HT1080 (cell line): ENCODE results near the gene GP2. TPM values are rescaled to one million over a fixed set of nuclear protein-coding genes. Genes with fewer than 3 reads are reported as not detected.

Source experiments
- DNase-seq: peaks from one replicate; pipeline ENCODE4 v3.0.0-alpha.2; 2015; ENCODE audit warnings: low read depth
- polyA plus RNA-seq, 2 experiments: library from polyadenylated mRNA; depleted of rRNA; stranded (reverse); fragments of >200 nt; gene quantifications; 2 replicates each; pipeline ENCODE4 v1.2.3, GENCODE V29; 2015
- total RNA-seq: library from RNA; depleted of rRNA; stranded (reverse); fragments of >200 nt; shearing (Covaris generic); gene quantifications from 2 replicates; pipeline ENCODE4 v1.2.3, GENCODE V29; 2014; rRNA removed

The GP2 gene
- not detected in 2 replicates for total RNA-seq
- not detected in 2 replicates for polyA plus RNA-seq (2015; cell fraction: cytosol; rRNA removed)
- polyA plus RNA-seq (2015; cell fraction: nucleus; rRNA removed) = not detected in 2 replicates

- DNase-seq = no peak
Measured at GRCh38 chr16:20327444-20328041, at the start of gene GP2. Gene GP2 (minus strand): TSS chr16:20327513. CDS start chr16:20326431, 1,082 bp downstream.

DNA sequence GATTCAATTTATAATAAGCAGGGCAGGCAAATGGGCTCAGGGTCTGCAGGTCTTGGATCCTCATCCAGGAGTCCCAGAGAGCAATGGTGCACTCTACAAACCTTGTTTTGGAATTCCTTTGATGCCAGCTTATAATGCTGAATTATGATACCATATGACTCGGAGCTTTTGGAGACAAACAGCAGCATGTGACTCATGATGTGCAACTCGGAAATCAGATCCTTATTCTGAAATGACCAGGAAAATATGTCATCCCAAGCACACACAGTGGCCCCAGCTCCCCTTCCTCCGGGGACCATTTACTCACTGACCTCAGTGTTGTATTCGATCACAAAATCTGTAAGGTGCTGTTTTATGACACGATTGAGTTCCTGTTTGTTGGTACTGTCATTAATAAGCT is 45.4 kb upstream of the GP2 start:
- peak; percentile 24 for DNase-seq

- no peak for DNase-seq
Measured at GRCh38 chr16:20369452-20370054, 42.2 kb upstream of the GP2 start.

- no peak for DNase-seq
Measured at GRCh38 chr16:20364051-20364450, 36.7 kb upstream of the GP2 start.

DNA sequence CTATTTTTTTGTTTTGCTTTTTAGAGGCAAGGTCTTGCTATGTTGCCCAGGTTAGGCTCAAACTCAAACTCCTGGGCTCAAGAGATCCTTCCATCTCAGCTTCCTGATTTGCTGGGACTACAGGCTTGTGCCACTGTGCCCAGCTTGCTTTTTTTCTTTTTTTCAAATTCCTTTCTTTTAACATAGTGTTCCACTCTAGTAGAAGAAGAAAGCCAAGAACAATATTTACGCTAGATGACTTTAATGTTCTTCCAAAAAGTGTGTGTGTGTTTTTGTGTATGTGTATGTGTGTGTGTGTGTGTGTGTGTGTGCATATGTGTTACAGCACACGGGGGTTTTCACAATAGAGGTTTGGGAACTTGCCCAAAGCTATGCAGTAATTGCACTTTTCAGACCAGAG is 35.9 kb upstream of the GP2 start:
- no peak for DNase-seq

- no peak for DNase-seq
Measured at GRCh38 chr16:20359997-20360396, 32.7 kb upstream of the GP2 start.

GRCh38 chr16:20355114-20355782 is 27.9 kb upstream of the GP2 start:
- DNase-seq = no peak

GRCh38 chr16:20353379-20353778 is 26.1 kb upstream of the GP2 start:
- DNase-seq = no peak

DNA sequence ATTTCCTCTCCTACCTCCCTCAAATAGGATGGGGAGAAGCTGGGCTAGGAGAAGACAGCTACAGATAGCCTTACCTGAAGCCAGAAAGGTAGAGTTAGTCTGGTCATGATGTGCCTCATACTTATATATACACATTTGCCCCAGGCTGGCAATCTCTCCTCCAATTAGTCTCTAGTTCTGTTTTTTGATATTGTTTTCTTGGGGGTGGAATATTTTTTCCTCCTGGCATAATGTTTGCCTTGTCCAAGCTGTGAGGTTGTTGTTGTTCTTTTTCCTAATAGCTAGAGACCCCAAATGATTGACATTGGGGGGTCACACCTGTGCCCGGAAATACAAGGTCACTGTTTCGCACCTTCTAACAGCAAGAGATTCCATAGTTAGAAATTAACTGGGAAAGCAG is 25.3 kb upstream of the GP2 start, which contains the start of gene UMOD:
Gene UMOD (minus strand): TSS at position 101 of the 400 bp plus-strand sequence. CDS start 1,978 bp downstream, outside the sequence.
- DNase-seq = no peak

DNA sequence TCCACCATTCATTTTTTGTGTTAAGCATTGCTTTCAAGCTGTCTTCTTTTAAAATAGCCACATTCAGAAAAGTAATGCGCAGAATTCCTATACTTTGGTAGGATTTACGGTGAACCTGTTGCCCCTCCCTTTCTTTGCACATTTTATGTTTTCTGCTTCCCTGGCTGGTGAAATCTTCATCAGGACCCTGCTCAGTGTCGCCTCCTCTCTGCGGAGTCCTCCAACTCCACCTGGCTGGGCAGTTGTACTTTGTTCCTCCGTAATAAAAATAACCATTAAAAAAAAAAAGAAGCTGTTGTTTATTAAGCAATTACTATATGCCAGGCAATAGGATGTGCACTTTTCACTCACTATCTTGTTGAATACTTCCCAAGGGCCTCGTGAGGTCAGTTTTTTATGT is 22.3 kb upstream of the GP2 start:
- DNase-seq = no peak

DNA sequence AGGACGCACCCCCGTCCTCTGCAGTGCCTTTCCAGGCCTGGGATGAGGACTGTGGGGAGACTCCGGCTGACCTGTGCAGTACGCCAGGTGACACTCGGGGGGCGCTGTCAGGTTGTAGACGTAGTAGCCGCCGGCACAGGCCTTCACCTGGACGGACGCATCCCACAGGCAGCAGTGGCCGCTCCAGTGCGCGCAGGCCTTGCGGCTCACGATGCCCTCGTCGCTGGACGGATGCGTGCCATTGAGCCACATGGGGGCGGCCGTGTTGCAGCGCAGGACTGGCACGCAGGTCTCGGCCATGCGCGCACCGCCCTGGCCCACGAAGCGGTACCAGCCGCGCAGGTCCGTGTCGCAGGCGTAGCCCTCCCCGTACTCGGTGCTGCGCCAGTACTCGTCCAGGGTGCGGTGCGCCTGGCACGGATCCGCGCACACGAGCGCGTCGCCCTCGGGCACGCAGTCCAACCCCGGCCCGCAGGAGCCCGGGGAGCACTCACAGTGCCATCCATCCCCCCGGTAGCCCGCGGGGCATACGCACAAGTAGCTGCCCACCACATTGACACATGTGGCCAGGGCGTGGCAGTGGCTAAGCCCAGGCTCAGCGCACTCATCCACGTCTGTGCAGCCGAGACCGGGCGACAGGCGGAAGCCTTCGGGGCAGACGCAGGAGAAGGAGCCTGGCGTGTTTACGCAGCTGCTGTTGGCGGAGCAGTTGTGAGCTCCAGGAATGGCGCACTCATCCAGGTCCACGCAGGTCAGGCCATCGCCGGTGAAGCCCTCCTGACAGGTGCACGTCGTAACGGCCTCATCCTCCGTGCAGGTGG is 21.3 kb upstream of the GP2 start:
- no peak for DNase-seq

GRCh38 chr16:20347666-20348364 is 20.5 kb upstream of the GP2 start:
- DNase-seq = no peak

GRCh38 chr16:20344611-20345010 is 17.3 kb upstream of the GP2 start:
- no peak for DNase-seq

- no peak for DNase-seq
Measured at GRCh38 chr16:20339744-20340143, 12.4 kb upstream of the GP2 start.

DNA sequence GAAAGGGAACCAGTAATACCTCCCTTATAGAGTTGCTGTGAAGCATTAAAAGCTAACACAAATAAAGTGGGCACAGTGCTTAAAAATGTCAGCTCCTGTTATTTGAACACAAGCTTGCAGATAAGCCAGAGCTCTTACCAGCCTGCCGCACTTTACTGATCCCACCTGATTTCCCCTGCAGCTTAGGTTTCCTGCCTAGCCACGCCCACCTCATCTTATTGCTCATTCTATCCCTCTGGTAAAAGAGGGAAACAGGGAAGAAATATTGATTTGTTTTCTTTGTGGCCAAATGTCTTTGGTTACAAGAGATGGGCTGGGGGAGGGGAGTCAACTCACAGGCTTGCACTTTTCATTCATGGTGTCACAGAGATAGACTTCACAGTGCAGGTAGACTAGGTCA is 9.6 kb upstream of the GP2 start:
- DNase-seq = no peak

- DNase-seq = no peak
Measured at GRCh38 chr16:20334396-20334795, 7.1 kb upstream of the GP2 start.

GRCh38 chr16:20333120-20333519 is 5.8 kb upstream of the GP2 start:
- DNase-seq = no peak

DNA sequence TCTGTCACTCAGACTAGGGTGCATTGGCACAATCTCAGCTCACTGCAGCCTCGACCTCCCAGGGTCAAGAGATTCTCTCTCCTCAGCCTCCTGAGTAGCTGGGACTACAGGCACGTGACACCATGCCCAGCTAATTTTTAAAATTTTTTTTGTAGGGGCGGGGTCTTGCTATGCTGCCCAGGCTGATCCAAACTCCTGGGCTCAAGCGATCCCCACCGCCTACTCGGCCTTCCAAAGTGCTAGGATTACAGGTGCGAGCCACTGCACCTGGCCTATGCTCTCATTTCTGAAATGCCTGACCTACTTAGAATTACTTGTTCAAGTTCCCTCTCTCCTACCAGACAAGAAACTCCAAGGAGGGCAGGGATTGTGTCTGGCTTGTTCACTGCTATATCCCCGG is 5.1 kb upstream of the GP2 start:
- no peak for DNase-seq

DNA sequence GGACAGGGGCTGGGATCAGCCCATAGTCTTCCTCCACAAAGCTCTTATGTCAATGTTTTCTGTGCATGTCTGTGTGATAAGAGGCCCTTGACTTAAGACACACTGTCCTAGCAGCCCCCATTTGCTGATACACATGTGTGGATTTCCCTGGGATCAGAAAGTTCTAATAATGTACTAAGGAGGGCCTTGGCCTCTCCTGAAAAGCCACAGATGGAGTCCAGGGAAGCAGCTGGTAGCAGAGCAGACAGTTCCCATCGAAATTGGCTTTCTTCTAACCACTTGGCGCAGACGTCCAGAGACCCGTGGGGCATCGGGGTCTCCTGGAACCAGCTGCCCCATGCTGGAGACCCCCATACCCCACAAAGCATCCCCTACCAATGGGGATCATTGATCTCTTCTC is 4.3 kb upstream of the GP2 start:
- DNase-seq = no peak

DNA sequence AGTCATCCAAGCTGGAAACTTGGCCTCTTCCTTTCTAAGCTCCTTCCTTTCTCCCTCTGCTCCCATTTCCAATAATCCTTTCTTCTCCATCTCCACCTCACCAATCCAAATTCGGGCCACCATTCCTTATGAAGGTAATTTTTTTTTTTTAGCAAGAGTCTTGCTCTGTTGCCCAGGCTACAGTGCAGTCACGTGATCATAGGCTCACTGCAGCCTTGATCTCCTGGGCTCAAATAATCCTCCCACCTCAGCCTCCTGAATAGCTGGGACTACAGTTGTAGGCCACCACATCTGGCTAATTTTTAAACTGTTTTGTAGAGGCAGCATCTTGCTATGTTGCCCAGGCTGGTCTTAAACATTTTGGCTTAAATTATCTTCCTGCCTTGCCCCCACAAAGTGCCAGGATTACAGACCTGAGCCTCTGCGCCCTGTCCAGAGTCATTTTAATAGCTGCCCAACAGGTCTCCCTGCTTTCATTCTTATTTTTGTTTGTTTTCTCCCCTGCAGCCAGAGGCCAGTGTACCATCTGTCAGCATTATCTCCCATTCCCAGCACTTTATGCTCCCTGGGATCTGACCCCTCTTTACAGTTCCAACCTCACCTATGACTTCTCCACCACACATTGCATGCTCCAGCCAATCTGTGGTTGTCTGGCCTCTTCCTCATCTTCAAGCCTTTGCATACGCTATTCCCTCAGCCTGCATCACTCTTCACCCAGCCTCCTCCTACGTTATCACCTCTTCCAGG is 2.3 kb upstream of the GP2 start:
- DNase-seq = no peak
